ENCODE measurements around the gene ABHD14A. TPM values are rescaled to one million over a fixed set of nuclear protein-coding genes. Genes with fewer than 3 reads are reported as not detected.

ABHD14A gene
- total RNA-seq, 2 donors from 2014 or later, result 15.5 to 16.1 TPM

DNA sequence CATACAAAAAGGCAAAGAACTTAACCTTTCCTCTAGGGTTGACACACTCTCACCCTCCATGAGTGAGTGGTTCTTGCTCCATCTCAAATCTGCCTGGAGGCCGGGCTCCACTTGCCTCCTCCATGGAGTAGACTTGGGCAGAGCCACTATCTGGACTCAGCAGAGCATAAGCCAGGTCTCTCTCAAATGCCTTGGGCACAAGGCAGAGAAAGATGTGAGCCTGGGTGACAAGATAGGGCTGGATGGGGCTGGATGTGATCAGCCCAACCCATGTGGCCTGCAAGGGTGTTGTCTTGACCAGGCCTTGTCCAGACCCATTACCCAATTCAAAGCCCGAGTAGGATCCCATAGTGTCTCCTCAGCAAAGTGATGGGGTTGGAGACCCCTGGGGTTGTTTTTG is 25.0 kb downstream of the ABHD14A start:
- H3K27me3 ChIP-seq, result no peaks in the 10 kb centered on the region
- H3K4me1 ChIP-seq, result peaks cover 14% of the 10 kb centered on the region
- no peaks in the 10 kb centered on the region for H3K9me3 ChIP-seq
- TF ChIP-seq, protein P1, sequence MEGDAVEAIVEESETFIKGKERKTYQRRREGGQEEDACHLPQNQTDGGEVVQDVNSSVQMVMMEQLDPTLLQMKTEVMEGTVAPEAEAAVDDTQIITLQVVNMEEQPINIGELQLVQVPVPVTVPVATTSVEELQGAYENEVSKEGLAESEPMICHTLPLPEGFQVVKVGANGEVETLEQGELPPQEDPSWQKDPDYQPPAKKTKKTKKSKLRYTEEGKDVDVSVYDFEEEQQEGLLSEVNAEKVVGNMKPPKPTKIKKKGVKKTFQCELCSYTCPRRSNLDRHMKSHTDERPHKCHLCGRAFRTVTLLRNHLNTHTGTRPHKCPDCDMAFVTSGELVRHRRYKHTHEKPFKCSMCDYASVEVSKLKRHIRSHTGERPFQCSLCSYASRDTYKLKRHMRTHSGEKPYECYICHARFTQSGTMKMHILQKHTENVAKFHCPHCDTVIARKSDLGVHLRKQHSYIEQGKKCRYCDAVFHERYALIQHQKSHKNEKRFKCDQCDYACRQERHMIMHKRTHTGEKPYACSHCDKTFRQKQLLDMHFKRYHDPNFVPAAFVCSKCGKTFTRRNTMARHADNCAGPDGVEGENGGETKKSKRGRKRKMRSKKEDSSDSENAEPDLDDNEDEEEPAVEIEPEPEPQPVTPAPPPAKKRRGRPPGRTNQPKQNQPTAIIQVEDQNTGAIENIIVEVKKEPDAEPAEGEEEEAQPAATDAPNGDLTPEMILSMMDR (IDR thresholded peaks at IDR 0.05), result no peak
- TF ChIP-seq POLR2A (IDR thresholded peaks at IDR 0.05), result no peak
- H3K36me3 ChIP-seq (replicated peaks in 1 of 2; ENCODE audit: insufficient read depth in 1 of 2, low read depth in 2 of 2), result no peaks in the 10 kb centered on the region
- no peak overlapping the region for H3K27ac ChIP-seq
- intact Hi-C loops (cut with DNase I), result loop anchor here (5.0 to 10.0 kb wide), 3 partner anchors 55 to 142 kb away; partner anchors contain the start of genes PARP3 and RRP9
- H3K4me3 ChIP-seq, result no peak overlapping the region
- DNase-seq, result no peak
- 49 to 54% methylated on average over 2 of the region's 2 CpGs for WGBS, 2 donors
- ATAC-seq, result no peak

DNA sequence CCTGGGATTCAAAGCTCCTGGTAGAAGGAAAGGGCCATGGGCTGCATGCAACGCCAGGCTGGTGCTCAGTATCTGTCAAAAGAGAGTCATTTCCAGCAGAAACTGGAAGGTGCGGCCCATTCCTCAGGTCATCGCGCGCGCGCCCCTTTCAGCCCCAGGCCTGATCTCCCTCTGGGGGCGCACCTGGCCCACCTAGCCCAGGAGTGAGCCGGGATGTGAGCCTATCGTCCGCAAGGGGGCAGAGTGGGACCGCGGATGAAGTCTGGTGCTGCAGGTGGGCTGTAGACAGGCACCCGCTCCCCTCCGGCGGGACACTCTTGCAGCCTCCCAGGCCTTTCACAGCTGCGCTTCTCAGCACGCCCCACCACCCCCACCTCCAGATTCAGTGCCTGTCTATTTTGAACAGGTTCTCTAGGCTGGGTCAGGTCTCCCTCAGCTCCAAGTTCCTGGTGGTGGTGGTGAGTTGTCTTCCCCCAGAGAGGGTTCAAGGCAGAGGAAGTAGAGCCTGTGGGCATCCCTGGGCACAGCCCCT is 26.6 kb downstream of the ABHD14A start:
- H3K27me3 ChIP-seq, result no peaks in the 10 kb centered on the region
- DNase-seq (peak; percentile 70 to 81 (median 76)), ATAC-seq (peak; percentile 64)
- peaks cover 25% of the 10 kb centered on the region for H3K4me1 ChIP-seq
- no peak overlapping the region for H3K27ac ChIP-seq
- no peaks in the 10 kb centered on the region for H3K36me3 ChIP-seq (replicated peaks in 1 of 2; ENCODE audit: insufficient read depth in 1 of 2, low read depth in 2 of 2)
- H3K9me3 ChIP-seq, result no peaks in the 10 kb centered on the region
- 0 to 1% methylated on average over 3 to 18 of the region's 18 CpGs for WGBS, 2 donors
- H3K4me3 ChIP-seq, result no peak overlapping the region
- no peak for TF ChIP-seq POLR2A (IDR thresholded peaks at IDR 0.05)
- TF ChIP-seq, protein P1 (IDR thresholded peaks at IDR 0.05), result peak; percentile 76 to 94 (median 88)
- intact Hi-C loops (cut with DNase I), result loop anchor here (5.0 kb wide), 2 partner anchors 121 to 141 kb away; no protein-coding TSS in a partner anchor

DNA sequence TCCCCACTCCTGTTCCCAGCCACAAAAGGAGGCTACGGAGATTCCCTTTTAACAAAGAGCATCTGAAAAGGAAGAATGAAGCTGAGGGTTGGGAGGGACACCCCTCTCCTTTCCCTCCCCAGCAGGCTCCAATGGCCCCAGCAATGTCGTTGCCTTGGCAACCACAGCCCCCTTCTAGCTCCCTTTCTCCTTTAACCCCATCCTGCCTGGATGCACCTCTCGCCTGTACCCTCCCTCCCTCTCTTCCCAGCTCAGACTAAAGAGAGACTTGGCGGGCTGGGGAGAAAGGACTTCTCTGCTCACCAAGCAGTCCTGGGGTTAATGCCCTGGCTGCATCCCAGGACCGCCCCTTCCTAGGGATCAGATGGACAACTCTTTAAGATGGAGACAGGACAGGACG is 27.9 kb downstream of the ABHD14A start:
- ATAC-seq (no peak), DNase-seq (no peak)
- Histone ChIP-seq H3K27me3 (no peaks in the 10 kb centered on the region), H3K9me3 (no peaks in the 10 kb centered on the region), H3K4me1 (peaks cover 22% of the 10 kb centered on the region), H3K27ac (no peak overlapping the region), H3K36me3 (replicated peaks in 1 of 2; ENCODE audit: insufficient read depth in 1 of 2, low read depth in 2 of 2) (no peaks in the 10 kb centered on the region), H3K4me3 (no peak overlapping the region)
- TF ChIP-seq, protein P1 (IDR thresholded peaks at IDR 0.05), result no peak
- TF ChIP-seq POLR2A (IDR thresholded peaks at IDR 0.05), result no peak
- 62 to 71% methylated on average over 6 of the region's 6 CpGs for WGBS, 2 donors
- intact Hi-C loops (cut with DNase I), result loop anchor here (5.0 kb wide), 2 partner anchors 120 to 140 kb away; no protein-coding TSS in a partner anchor

DNA sequence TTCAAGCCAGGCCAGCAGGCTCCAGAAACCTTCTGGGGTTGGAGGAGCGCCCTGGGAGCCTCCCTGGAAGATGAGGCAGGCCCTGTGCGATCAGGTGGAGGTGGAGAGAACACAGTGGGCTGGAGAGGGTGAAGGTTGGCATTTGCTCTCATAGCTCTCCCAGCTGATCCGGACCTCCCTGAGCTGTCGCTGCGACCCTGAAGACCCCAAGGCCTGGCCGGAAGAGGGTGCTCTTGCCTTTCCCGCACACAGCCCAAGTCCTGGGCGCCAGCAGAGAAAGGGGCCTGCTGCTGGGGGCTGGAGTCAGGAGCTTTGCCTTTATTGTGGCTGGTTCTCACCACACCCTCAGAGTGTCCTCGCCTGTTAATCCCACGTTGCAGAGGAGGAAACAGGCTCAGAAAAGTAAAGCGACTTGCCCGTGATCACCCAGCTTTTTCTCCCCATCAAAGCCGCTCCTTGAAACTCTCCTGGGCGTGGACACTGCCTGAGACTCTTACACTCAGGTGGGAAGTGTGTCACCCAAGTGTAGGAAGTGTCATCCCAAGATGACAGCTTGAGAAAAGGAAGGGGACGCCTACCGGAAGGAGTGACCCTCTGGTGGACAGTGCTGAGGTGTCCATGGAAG is 29.4 kb downstream of the ABHD14A start:
- Histone ChIP-seq H3K4me1 (peaks cover 20% of the 10 kb centered on the region), H3K27me3 (no peaks in the 10 kb centered on the region), H3K27ac (no peak overlapping the region), H3K36me3 (replicated peaks in 1 of 2; ENCODE audit: insufficient read depth in 1 of 2, low read depth in 2 of 2) (no peaks in the 10 kb centered on the region), H3K4me3 (no peak overlapping the region), H3K9me3 (no peaks in the 10 kb centered on the region)
- TF ChIP-seq, protein P1 (IDR thresholded peaks at IDR 0.05), result no peak
- TF ChIP-seq POLR2A (IDR thresholded peaks at IDR 0.05), result no peak
- intact Hi-C loops (cut with DNase I), result loop anchor here (5.0 kb wide), 2 partner anchors 118 to 138 kb away; no protein-coding TSS in a partner anchor
- DNase-seq (no peak), ATAC-seq (no peak)
- WGBS, 2 donors, result 75 to 79% methylated on average over 12 to 16 of the region's 16 CpGs

Measured in body of pancreas (tissue), 4 donors.